Measurements from ENCODE around the gene TUT1.
A peak's percentile ranks its signal among the peaks of the same experiment; 100 is the strongest.
"Not testable (repeated sequence)": the region's sequence is repeated elsewhere in the genome, so short reads cannot be mapped to it uniquely, and the experiment has no call there.

The TUT1 gene

GRCh38 chr11:62560566-62561103 lies 30.7 kb downstream of the TUT1 start:
- H3K4me1 ChIP-seq (ENCODE audit: insufficient read depth, low read length) = peaks cover 35% of the 10 kb centered on the region
- H3K9me3 ChIP-seq (ENCODE audit: control insufficient read depth, insufficient read depth, low read length) = no peaks in the 10 kb centered on the region
- peaks cover 29% of the 10 kb centered on the region for H3K36me3 ChIP-seq (ENCODE audit: insufficient read depth, low read length)
- no peak overlapping the region for H3K9ac ChIP-seq (ENCODE audit: low read depth, low read length)

GRCh38 chr11:62559626-62560025 lies 31.7 kb downstream of the TUT1 start:
- H3K36me3 ChIP-seq (ENCODE audit: insufficient read depth, low read length) = peaks cover 21% of the 10 kb centered on the region
- H3K9ac ChIP-seq (ENCODE audit: low read depth, low read length); H3K9me3 ChIP-seq (ENCODE audit: control insufficient read depth, insufficient read depth, low read length): not testable (repeated sequence)
- H3K4me1 ChIP-seq (ENCODE audit: insufficient read depth, low read length) = peaks cover 41% of the 10 kb centered on the region

- H3K9ac ChIP-seq (ENCODE audit: low read depth, low read length) = no peak overlapping the region
- H3K4me1 ChIP-seq (ENCODE audit: insufficient read depth, low read length) = peaks cover 45% of the 10 kb centered on the region
- peaks cover 21% of the 10 kb centered on the region for H3K36me3 ChIP-seq (ENCODE audit: insufficient read depth, low read length)
These were observed 32.1 kb downstream of the TUT1 start for GRCh38 chr11:62559204-62559603.

GRCh38 chr11:62558669-62559068 lies 32.7 kb downstream of the TUT1 start:
- Histone ChIP-seq H3K4me1 (ENCODE audit: insufficient read depth, low read length) (peaks cover 51% of the 10 kb centered on the region), H3K36me3 (ENCODE audit: insufficient read depth, low read length) (peaks cover 21% of the 10 kb centered on the region), H3K9me3 (ENCODE audit: control insufficient read depth, insufficient read depth, low read length) (no peaks in the 10 kb centered on the region), H3K9ac (ENCODE audit: low read depth, low read length) (no peak overlapping the region)

More at GRCh38 chr11:62559204-62559603, 32.1 kb downstream of the TUT1 start:
- no peaks in the 10 kb centered on the region for H3K9me3 ChIP-seq (ENCODE audit: control insufficient read depth, insufficient read depth, low read length)

- Histone ChIP-seq H3K36me3 (ENCODE audit: insufficient read depth, low read length) (peaks cover 21% of the 10 kb centered on the region), H3K4me1 (ENCODE audit: insufficient read depth, low read length) (peaks cover 62% of the 10 kb centered on the region)
These were observed 34.3 kb downstream of the TUT1 start for GRCh38 chr11:62556875-62557631.

GRCh38 chr11:62556108-62556874 lies 35.0 kb downstream of the TUT1 start:
- Histone ChIP-seq H3K9ac (ENCODE audit: low read depth, low read length) (no peak overlapping the region), H3K4me1 (ENCODE audit: insufficient read depth, low read length) (peaks cover 65% of the 10 kb centered on the region), H3K9me3 (ENCODE audit: control insufficient read depth, insufficient read depth, low read length) (no peaks in the 10 kb centered on the region), H3K36me3 (ENCODE audit: insufficient read depth, low read length) (peaks cover 21% of the 10 kb centered on the region)

More at GRCh38 chr11:62556875-62557631, 34.3 kb downstream of the TUT1 start:
- Histone ChIP-seq H3K9ac (ENCODE audit: low read depth, low read length) (no peak overlapping the region), H3K9me3 (ENCODE audit: control insufficient read depth, insufficient read depth, low read length) (no peaks in the 10 kb centered on the region)

- Histone ChIP-seq H3K9ac (ENCODE audit: low read depth, low read length) (no peak overlapping the region), H3K36me3 (ENCODE audit: insufficient read depth, low read length) (peaks cover 21% of the 10 kb centered on the region), H3K4me1 (ENCODE audit: insufficient read depth, low read length) (peaks cover 58% of the 10 kb centered on the region), H3K9me3 (ENCODE audit: control insufficient read depth, insufficient read depth, low read length) (no peaks in the 10 kb centered on the region)
These were observed 35.7 kb downstream of the TUT1 start for GRCh38 chr11:62555464-62556107.

GRCh38 chr11:62554387-62555167 lies 36.7 kb downstream of the TUT1 start:
- Histone ChIP-seq H3K4me1 (ENCODE audit: insufficient read depth, low read length) (peaks cover 50% of the 10 kb centered on the region), H3K9me3 (ENCODE audit: control insufficient read depth, insufficient read depth, low read length) (no peaks in the 10 kb centered on the region), H3K36me3 (ENCODE audit: insufficient read depth, low read length) (peaks cover 13% of the 10 kb centered on the region), H3K9ac (ENCODE audit: low read depth, low read length) (no peak overlapping the region)

- Histone ChIP-seq H3K4me1 (ENCODE audit: insufficient read depth, low read length) (peaks cover 45% of the 10 kb centered on the region), H3K36me3 (ENCODE audit: insufficient read depth, low read length) (peaks cover 6% of the 10 kb centered on the region; the same call in 1 of the 2 replicates), H3K9me3 (ENCODE audit: control insufficient read depth, insufficient read depth, low read length) (no peaks in the 10 kb centered on the region), H3K9ac (ENCODE audit: low read depth, low read length) (peak overlapping the region; percentile 33; the same call in 1 of the 2 replicates)
These were observed 37.4 kb downstream of the TUT1 start for GRCh38 chr11:62553839-62554361.

- Histone ChIP-seq H3K4me1 (ENCODE audit: insufficient read depth, low read length) (peaks cover 45% of the 10 kb centered on the region), H3K9me3 (ENCODE audit: control insufficient read depth, insufficient read depth, low read length) (no peaks in the 10 kb centered on the region), H3K9ac (ENCODE audit: low read depth, low read length) (peak overlapping the region; percentile 33), H3K36me3 (ENCODE audit: insufficient read depth, low read length) (peaks cover 2% of the 10 kb centered on the region; the same call in 1 of the 2 replicates)
These were observed 38.1 kb downstream of the TUT1 start for GRCh38 chr11:62553080-62553838.

GRCh38 chr11:62552485-62553079 lies 38.7 kb downstream of the TUT1 start:
- H3K4me1 ChIP-seq (ENCODE audit: insufficient read depth, low read length) = peaks cover 49% of the 10 kb centered on the region
- peak overlapping the region; percentile 33; the same call in 1 of the 2 replicates for H3K9ac ChIP-seq (ENCODE audit: low read depth, low read length)
- H3K36me3 ChIP-seq (ENCODE audit: insufficient read depth, low read length) = no peaks in the 10 kb centered on the region
- no peaks in the 10 kb centered on the region for H3K9me3 ChIP-seq (ENCODE audit: control insufficient read depth, insufficient read depth, low read length)

GRCh38 chr11:62550478-62550877 lies 40.8 kb downstream of the TUT1 start:
- H3K9me3 ChIP-seq (ENCODE audit: control insufficient read depth, insufficient read depth, low read length); H3K36me3 ChIP-seq (ENCODE audit: insufficient read depth, low read length); H3K9ac ChIP-seq (ENCODE audit: low read depth, low read length): not testable (repeated sequence)
- peaks cover 38% of the 10 kb centered on the region for H3K4me1 ChIP-seq (ENCODE audit: insufficient read depth, low read length)

Data from ES-I3 (cell line).